ENCODE measurements around the gene STK11IP. TPM values are rescaled to one million over a fixed set of nuclear protein-coding genes. Genes with fewer than 3 reads are reported as not detected.

STK11IP gene
- total RNA-seq, 1 experiment from 2014 or later, result 39.9 TPM

DNA sequence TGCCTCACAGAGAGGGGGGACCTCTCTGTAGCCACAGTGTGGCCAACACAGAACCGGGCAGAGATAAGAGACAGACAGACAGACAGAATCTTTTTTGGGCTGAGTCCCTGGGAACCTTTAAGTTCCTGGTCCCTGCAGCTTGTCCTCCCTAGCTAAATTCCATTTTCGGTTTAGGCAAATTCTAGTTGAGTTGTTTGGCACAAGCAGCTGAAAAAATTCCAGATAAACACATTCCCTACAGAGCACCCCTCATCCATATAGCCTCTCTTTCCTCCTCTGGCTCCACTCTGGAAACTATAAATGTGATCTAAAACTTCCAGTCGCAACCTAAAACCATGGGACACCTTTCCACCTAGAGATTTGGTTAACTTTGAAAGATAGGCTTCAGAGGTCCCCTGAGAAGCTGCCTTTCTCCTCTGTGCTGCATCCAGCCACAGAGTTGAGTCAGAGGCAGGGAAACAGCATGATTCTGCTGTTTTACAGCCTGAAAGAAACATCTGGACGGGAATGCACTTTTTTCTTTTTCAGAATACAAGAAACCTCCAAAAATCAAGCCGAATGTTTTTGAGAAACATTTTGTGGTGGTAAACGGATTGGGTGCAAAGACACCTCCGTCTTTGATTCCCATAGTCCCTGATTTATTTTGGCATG, 60.7 kb downstream of the STK11IP start:
- ATAC-seq, result no peak
- ChIA-PET CTCF (interaction anchor here (1.4 kb wide), 1 partner anchor 16 kb away, joined by 6 read pairs; no protein-coding TSS in a partner anchor), POLR2A (no interaction called here)

DNA sequence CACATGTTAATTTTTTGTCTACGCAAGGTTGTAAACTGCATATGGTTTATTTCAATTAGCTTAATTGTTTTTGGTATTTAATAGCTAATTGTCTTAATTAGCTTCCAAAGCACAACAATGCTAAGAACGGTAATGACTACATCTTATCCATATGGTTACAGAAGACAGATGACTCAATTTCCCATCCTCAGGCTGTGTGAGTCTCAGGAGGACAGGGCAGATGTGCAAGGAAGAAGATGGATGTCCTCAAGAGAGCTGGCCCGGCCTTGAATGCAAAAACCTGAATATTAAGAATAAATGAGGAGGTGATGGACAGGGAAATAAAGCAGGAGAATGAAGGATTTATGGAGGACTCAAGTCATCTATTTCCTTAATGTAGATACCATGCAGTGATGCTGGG, 61.2 kb downstream of the STK11IP start:
- no peak overlapping the region for H3K4me3 Mint-ChIP-seq
- no peak overlapping the region for H3K27ac Mint-ChIP-seq
- DNase-seq (ENCODE audit: low spot score), result no peak
- H3K36me3 Mint-ChIP-seq, result peaks cover 14% of the 10 kb centered on the region
- peaks cover 14% of the 10 kb centered on the region for H3K4me1 Mint-ChIP-seq
- peaks cover 47% of the 10 kb centered on the region for H3K9me3 Mint-ChIP-seq
- ATAC-seq, result no peak
- CTCF ChIA-PET, result no interaction called here
- POLR2A ChIA-PET, result no interaction called here
- peaks cover 24% of the 10 kb centered on the region for H3K27me3 Mint-ChIP-seq (ENCODE audit: low read depth)
- TF ChIP-seq, protein P1, sequence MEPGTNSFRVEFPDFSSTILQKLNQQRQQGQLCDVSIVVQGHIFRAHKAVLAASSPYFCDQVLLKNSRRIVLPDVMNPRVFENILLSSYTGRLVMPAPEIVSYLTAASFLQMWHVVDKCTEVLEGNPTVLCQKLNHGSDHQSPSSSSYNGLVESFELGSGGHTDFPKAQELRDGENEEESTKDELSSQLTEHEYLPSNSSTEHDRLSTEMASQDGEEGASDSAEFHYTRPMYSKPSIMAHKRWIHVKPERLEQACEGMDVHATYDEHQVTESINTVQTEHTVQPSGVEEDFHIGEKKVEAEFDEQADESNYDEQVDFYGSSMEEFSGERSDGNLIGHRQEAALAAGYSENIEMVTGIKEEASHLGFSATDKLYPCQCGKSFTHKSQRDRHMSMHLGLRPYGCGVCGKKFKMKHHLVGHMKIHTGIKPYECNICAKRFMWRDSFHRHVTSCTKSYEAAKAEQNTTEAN (CRISPR knock-in tag; IDR thresholded peaks at IDR 0.05), result no peak
- TF ChIP-seq, protein P2, sequence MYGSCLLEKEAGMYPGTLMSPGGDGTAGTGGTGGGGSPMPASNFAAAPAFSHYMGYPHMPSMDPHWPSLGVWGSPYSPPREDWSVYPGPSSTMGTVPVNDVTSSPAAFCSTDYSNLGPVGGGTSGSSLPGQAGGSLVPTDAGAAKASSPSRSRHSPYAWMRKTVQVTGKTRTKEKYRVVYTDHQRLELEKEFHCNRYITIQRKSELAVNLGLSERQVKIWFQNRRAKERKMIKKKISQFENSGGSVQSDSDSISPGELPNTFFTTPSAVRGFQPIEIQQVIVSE (CRISPR knock-in tag; IDR thresholded peaks at IDR 0.05; ENCODE audit: borderline replicate concordance), result no peak
- TF ChIP-seq GRHL2 (CRISPR knock-in tag; IDR thresholded peaks at IDR 0.05; ENCODE audit: insufficient replicate concordance, severe bottlenecking), result no peak
- no peak for TF ChIP-seq CREM (CRISPR knock-in tag; IDR thresholded peaks at IDR 0.05)
- no peak for TF ChIP-seq ZNF396 (CRISPR knock-in tag; IDR thresholded peaks at IDR 0.05; ENCODE audit: borderline replicate concordance)
- TF ChIP-seq ZNF317 (CRISPR knock-in tag; IDR thresholded peaks at IDR 0.05; ENCODE audit: borderline replicate concordance, low read depth), result no peak
- TF ChIP-seq ZNF416 (CRISPR knock-in tag; IDR thresholded peaks at IDR 0.05), result no peak
- TF ChIP-seq, protein P3, sequence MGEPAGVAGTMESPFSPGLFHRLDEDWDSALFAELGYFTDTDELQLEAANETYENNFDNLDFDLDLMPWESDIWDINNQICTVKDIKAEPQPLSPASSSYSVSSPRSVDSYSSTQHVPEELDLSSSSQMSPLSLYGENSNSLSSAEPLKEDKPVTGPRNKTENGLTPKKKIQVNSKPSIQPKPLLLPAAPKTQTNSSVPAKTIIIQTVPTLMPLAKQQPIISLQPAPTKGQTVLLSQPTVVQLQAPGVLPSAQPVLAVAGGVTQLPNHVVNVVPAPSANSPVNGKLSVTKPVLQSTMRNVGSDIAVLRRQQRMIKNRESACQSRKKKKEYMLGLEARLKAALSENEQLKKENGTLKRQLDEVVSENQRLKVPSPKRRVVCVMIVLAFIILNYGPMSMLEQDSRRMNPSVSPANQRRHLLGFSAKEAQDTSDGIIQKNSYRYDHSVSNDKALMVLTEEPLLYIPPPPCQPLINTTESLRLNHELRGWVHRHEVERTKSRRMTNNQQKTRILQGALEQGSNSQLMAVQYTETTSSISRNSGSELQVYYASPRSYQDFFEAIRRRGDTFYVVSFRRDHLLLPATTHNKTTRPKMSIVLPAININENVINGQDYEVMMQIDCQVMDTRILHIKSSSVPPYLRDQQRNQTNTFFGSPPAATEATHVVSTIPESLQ (CRISPR knock-in tag; IDR thresholded peaks at IDR 0.05), result no peak

More for the DNA sequence above, 60.7 kb downstream of the STK11IP start:
- peaks cover 43% of the 10 kb centered on the region for H3K9me3 Mint-ChIP-seq
- H3K36me3 Mint-ChIP-seq, result peaks cover 14% of the 10 kb centered on the region
- H3K4me3 Mint-ChIP-seq, result no peak overlapping the region
- H3K27ac Mint-ChIP-seq, result no peak overlapping the region
- peaks cover 24% of the 10 kb centered on the region for H3K27me3 Mint-ChIP-seq (ENCODE audit: low read depth)
- DNase-seq (ENCODE audit: low spot score), result no peak
- TF ChIP-seq, protein P4, sequence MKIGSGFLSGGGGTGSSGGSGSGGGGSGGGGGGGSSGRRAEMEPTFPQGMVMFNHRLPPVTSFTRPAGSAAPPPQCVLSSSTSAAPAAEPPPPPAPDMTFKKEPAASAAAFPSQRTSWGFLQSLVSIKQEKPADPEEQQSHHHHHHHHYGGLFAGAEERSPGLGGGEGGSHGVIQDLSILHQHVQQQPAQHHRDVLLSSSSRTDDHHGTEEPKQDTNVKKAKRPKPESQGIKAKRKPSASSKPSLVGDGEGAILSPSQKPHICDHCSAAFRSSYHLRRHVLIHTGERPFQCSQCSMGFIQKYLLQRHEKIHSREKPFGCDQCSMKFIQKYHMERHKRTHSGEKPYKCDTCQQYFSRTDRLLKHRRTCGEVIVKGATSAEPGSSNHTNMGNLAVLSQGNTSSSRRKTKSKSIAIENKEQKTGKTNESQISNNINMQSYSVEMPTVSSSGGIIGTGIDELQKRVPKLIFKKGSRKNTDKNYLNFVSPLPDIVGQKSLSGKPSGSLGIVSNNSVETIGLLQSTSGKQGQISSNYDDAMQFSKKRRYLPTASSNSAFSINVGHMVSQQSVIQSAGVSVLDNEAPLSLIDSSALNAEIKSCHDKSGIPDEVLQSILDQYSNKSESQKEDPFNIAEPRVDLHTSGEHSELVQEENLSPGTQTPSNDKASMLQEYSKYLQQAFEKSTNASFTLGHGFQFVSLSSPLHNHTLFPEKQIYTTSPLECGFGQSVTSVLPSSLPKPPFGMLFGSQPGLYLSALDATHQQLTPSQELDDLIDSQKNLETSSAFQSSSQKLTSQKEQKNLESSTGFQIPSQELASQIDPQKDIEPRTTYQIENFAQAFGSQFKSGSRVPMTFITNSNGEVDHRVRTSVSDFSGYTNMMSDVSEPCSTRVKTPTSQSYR (CRISPR knock-in tag; IDR thresholded peaks at IDR 0.05), result no peak
- TF ChIP-seq, protein P5, sequence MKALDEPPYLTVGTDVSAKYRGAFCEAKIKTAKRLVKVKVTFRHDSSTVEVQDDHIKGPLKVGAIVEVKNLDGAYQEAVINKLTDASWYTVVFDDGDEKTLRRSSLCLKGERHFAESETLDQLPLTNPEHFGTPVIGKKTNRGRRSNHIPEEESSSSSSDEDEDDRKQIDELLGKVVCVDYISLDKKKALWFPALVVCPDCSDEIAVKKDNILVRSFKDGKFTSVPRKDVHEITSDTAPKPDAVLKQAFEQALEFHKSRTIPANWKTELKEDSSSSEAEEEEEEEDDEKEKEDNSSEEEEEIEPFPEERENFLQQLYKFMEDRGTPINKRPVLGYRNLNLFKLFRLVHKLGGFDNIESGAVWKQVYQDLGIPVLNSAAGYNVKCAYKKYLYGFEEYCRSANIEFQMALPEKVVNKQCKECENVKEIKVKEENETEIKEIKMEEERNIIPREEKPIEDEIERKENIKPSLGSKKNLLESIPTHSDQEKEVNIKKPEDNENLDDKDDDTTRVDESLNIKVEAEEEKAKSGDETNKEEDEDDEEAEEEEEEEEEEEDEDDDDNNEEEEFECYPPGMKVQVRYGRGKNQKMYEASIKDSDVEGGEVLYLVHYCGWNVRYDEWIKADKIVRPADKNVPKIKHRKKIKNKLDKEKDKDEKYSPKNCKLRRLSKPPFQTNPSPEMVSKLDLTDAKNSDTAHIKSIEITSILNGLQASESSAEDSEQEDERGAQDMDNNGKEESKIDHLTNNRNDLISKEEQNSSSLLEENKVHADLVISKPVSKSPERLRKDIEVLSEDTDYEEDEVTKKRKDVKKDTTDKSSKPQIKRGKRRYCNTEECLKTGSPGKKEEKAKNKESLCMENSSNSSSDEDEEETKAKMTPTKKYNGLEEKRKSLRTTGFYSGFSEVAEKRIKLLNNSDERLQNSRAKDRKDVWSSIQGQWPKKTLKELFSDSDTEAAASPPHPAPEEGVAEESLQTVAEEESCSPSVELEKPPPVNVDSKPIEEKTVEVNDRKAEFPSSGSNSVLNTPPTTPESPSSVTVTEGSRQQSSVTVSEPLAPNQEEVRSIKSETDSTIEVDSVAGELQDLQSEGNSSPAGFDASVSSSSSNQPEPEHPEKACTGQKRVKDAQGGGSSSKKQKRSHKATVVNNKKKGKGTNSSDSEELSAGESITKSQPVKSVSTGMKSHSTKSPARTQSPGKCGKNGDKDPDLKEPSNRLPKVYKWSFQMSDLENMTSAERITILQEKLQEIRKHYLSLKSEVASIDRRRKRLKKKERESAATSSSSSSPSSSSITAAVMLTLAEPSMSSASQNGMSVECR (CRISPR knock-in tag; IDR thresholded peaks at IDR 0.05; ENCODE audit: borderline replicate concordance), result no peak
- TF ChIP-seq JUN (CRISPR knock-in tag; IDR thresholded peaks at IDR 0.05) (no peak), FOXK1 (CRISPR knock-in tag; IDR thresholded peaks at IDR 0.05) (no peak), ZNF416 (CRISPR knock-in tag; IDR thresholded peaks at IDR 0.05) (no peak), NFE2L1 (CRISPR knock-in tag; IDR thresholded peaks at IDR 0.05) (no peak)
- TF ChIP-seq, protein P6, sequence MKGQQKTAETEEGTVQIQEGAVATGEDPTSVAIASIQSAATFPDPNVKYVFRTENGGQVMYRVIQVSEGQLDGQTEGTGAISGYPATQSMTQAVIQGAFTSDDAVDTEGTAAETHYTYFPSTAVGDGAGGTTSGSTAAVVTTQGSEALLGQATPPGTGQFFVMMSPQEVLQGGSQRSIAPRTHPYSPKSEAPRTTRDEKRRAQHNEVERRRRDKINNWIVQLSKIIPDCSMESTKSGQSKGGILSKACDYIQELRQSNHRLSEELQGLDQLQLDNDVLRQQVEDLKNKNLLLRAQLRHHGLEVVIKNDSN (CRISPR knock-in tag; IDR thresholded peaks at IDR 0.05), result no peak
- TF ChIP-seq, protein P7, sequence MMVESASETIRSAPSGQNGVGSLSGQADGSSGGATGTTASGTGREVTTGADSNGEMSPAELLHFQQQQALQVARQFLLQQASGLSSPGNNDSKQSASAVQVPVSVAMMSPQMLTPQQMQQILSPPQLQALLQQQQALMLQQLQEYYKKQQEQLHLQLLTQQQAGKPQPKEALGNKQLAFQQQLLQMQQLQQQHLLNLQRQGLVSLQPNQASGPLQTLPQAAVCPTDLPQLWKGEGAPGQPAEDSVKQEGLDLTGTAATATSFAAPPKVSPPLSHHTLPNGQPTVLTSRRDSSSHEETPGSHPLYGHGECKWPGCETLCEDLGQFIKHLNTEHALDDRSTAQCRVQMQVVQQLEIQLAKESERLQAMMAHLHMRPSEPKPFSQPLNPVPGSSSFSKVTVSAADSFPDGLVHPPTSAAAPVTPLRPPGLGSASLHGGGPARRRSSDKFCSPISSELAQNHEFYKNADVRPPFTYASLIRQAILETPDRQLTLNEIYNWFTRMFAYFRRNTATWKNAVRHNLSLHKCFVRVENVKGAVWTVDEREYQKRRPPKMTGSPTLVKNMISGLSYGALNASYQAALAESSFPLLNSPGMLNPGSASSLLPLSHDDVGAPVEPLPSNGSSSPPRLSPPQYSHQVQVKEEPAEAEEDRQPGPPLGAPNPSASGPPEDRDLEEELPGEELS (CRISPR knock-in tag; IDR thresholded peaks at IDR 0.05), result no peak
- peaks cover 9% of the 10 kb centered on the region for H3K4me1 Mint-ChIP-seq
